HFFc6 (cell line): ENCODE results near the gene MBOAT2. TPM values are rescaled to one million over a fixed set of nuclear protein-coding genes. Genes with fewer than 3 reads are reported as not detected.
A peak's percentile ranks its signal among the peaks of the same experiment; 100 is the strongest.

Experiments used
- DNase-seq: peaks from one replicate; pipeline ENCODE4 v3.0.0-alpha.2; 2018
- H3K27ac Mint-ChIP-seq: 2 replicates; pipeline ENCODE4 v1.8.0; 2020; ENCODE audit warnings: mild to moderate bottlenecking, mixed read lengths
- H3K27me3 Mint-ChIP-seq: 2 replicates; pipeline ENCODE4 v1.8.0; 2021; ENCODE audit warnings: mild to moderate bottlenecking, moderate library complexity, mixed read lengths; ENCODE audit not compliant: insufficient read depth
- H3K36me3 Mint-ChIP-seq: 2 replicates; pipeline ENCODE4 v1.8.0; 2021; ENCODE audit warnings: low read depth, mixed read lengths
- H3K4me1 Mint-ChIP-seq: 2 replicates; pipeline ENCODE4 v1.8.0; 2020; ENCODE audit warnings: low read depth, mixed read lengths
- H3K4me3 Mint-ChIP-seq: 2 replicates; pipeline ENCODE4 v1.8.0; 2020; ENCODE audit warnings: mild to moderate bottlenecking, moderate library complexity, mixed read lengths
- H3K9me3 Mint-ChIP-seq: 2 replicates; pipeline ENCODE4 v1.8.0; 2020; ENCODE audit warnings: mild to moderate bottlenecking, mixed read lengths
- total RNA-seq, 6 experiments: library from RNA; stranded (reverse); fragmentation: NEBNext Ultra II Directional; extraction: Animal tissue kit (Norgen Biotek cat#: 25700); gene quantifications; 2 replicates in 1 of 6; 3 replicates in 5 of 6; pipeline ENCODE4 v1.2.3, GENCODE V29; 2021
- TF ChIP-seq, protein P1 (sequence below): fragments of 200-600 bp; sonication (generic); IDR thresholded peaks from 2 replicates; pipeline ENCODE4 v1.5.0; 2021; ENCODE audit warnings: antibody characterized with exemption, mild to moderate bottlenecking

MBOAT2 gene
- total RNA-seq, 6 experiments from 2014 or later = 49.8 to 66.2 (median 55.7) TPM

DNA sequence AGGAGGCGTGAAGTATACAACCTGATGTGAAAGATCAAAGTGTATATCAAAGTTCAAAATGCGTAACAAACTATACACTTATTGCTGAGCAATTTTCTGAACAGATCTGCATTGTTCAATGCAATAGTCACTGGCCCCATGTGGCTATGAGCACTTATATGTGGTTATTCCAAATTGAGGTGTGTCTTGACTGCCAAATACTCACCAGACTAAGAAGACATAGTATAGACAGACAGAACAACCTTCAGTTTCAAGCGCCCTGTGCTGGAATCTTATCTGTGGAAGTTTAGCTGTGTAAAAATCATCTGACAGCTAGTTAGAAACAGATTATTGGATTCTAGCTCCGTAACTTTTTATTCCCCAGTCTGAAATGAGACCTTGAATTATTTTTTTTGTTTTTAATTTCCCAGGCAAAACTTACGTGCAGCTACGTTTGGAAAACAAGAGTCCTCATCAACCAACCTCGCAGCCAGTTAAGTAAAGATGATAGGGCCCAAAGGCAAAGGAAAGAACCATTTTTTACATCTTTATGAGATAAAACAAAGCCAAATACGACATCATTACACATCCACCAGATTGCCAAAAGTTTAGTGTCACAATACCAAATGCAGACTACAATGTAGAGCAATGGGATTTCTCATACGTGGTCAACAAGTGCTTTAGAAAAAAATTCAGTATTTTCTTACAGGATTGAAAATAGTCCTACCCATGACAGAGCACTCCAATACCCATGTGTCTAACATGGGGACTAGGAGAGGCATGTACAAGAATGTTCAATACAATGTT lies 37.2 kb downstream of the MBOAT2 start:
- no peak for DNase-seq
- Mint-ChIP-seq H3K27ac (no peak overlapping the region), H3K4me1 (peaks cover 23% of the 10 kb centered on the region), H3K4me3 (no peak overlapping the region), H3K36me3 (peaks cover 15% of the 10 kb centered on the region), H3K9me3 (peaks cover 4% of the 10 kb centered on the region; the same call in 1 of the 2 replicates), H3K27me3 (peaks cover 1% of the 10 kb centered on the region; the same call in 1 of the 2 replicates)
- TF ChIP-seq, protein P1, sequence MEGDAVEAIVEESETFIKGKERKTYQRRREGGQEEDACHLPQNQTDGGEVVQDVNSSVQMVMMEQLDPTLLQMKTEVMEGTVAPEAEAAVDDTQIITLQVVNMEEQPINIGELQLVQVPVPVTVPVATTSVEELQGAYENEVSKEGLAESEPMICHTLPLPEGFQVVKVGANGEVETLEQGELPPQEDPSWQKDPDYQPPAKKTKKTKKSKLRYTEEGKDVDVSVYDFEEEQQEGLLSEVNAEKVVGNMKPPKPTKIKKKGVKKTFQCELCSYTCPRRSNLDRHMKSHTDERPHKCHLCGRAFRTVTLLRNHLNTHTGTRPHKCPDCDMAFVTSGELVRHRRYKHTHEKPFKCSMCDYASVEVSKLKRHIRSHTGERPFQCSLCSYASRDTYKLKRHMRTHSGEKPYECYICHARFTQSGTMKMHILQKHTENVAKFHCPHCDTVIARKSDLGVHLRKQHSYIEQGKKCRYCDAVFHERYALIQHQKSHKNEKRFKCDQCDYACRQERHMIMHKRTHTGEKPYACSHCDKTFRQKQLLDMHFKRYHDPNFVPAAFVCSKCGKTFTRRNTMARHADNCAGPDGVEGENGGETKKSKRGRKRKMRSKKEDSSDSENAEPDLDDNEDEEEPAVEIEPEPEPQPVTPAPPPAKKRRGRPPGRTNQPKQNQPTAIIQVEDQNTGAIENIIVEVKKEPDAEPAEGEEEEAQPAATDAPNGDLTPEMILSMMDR = no peak

DNA sequence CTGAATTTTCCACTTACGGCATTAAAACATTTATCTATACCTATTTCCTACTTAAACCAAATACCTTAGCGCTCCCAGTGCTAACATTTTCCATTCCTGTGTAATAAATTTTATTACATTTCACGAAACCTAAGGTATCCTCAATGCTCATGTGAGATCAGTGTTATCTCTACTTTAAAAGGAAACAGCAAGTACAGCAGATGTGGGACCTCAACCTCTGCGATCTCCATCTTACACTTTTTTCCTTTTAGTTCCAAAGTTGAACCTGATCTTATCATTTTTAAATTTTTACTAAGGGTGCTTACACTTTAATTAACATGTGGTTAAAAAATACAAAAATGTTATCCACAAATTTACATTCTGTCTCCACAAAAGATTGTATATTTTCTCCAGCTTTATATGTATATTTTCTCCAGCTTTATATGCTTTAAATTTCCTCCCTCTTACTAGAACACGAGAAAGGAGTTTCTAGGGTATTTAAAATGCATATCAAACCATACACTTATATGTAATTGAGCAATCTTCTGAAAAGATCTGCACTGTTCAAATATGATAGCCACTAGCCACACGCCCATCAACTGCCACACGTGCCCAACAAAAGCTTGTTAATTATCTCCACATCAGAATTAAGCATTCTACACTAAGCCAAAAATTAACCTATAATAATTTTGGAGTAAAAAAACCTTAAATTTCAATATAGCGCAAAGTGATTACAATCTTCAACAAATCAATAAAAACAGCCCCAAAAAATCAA lies 38.1 kb downstream of the MBOAT2 start:
- H3K27me3 Mint-ChIP-seq = peaks cover 1% of the 10 kb centered on the region; the same call in 1 of the 2 replicates
- H3K9me3 Mint-ChIP-seq = peaks cover 2% of the 10 kb centered on the region; the same call in 1 of the 2 replicates
- TF ChIP-seq, protein P1 = no peak
- H3K36me3 Mint-ChIP-seq = peaks cover 13% of the 10 kb centered on the region
- H3K4me1 Mint-ChIP-seq = peaks cover 22% of the 10 kb centered on the region
- H3K4me3 Mint-ChIP-seq = no peak overlapping the region
- H3K27ac Mint-ChIP-seq = no peak overlapping the region
- no peak for DNase-seq

- Mint-ChIP-seq H3K9me3 (no peaks in the 10 kb centered on the region), H3K36me3 (no peaks in the 10 kb centered on the region), H3K27me3 (peaks cover 1% of the 10 kb centered on the region; the same call in 1 of the 2 replicates), H3K4me3 (no peak overlapping the region), H3K4me1 (peaks cover 17% of the 10 kb centered on the region), H3K27ac (no peak overlapping the region)
- TF ChIP-seq, protein P1 = no peak
- DNase-seq = no peak
Measured at GRCh38 chr2:8962890-8963289, 40.6 kb downstream of the MBOAT2 start.

DNA sequence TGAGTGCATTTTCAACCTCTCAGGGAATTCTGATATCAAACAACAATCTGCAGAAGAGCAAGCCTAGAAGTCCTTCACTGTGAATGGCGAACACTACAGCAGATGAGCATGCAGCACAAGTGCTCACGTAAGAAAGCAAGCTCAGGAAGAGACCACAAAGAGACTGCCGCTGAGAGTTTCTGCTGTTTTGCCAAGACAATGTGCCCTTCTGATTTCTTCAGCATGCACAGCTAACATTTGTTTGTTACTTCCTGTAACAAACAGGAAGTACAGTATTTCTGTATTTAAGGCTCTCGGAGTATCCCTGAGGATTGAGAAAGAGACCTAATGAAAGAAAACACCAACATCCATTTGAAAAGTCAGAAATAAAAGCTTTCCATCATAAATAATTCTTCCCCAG lies 45.9 kb downstream of the MBOAT2 start:
- Mint-ChIP-seq H3K4me3 (no peak overlapping the region), H3K36me3 (peaks cover 32% of the 10 kb centered on the region), H3K9me3 (peaks cover 23% of the 10 kb centered on the region), H3K27ac (no peak overlapping the region), H3K4me1 (peaks cover 14% of the 10 kb centered on the region), H3K27me3 (no peaks in the 10 kb centered on the region; the same call in 1 of the 2 replicates)
- no peak for DNase-seq
- TF ChIP-seq, protein P1 = no peak

GRCh38 chr2:8956774-8957173 lies 46.7 kb downstream of the MBOAT2 start:
- Mint-ChIP-seq H3K27ac (no peak overlapping the region), H3K9me3 (peaks cover 32% of the 10 kb centered on the region), H3K27me3 (no peaks in the 10 kb centered on the region; the same call in 1 of the 2 replicates), H3K4me1 (peaks cover 14% of the 10 kb centered on the region), H3K36me3 (peaks cover 40% of the 10 kb centered on the region), H3K4me3 (no peak overlapping the region)
- no peak for DNase-seq
- TF ChIP-seq, protein P1 = peak; percentile 38; the same call in 1 of the 2 replicates
